ENCODE measurements around the gene FNDC3B.

DNA sequence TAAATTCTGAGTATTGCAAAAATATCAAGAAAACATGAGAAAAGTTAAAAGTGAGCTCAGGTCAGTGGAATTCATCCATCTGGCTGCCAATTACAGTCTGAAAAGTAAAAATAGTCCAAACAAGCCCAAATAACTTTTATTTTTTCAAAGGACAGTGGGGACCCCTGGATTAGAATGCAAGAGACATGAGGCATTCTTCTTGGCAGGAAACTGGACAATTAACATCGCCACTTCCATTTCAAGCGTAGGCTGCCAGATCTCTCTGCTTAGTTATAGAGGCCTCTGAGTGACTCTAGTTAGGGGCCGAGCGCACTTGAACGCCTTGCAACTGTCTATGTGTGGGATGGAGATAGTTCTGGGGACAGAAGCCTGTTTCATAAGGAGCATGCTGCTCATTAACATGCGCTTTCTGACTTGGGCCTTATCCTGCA lies 219.7 kb downstream of the FNDC3B start:
- TF ChIP-seq POLR2A (IDR thresholded peaks at IDR 0.05) = no peak
- TF ChIP-seq, protein P1, sequence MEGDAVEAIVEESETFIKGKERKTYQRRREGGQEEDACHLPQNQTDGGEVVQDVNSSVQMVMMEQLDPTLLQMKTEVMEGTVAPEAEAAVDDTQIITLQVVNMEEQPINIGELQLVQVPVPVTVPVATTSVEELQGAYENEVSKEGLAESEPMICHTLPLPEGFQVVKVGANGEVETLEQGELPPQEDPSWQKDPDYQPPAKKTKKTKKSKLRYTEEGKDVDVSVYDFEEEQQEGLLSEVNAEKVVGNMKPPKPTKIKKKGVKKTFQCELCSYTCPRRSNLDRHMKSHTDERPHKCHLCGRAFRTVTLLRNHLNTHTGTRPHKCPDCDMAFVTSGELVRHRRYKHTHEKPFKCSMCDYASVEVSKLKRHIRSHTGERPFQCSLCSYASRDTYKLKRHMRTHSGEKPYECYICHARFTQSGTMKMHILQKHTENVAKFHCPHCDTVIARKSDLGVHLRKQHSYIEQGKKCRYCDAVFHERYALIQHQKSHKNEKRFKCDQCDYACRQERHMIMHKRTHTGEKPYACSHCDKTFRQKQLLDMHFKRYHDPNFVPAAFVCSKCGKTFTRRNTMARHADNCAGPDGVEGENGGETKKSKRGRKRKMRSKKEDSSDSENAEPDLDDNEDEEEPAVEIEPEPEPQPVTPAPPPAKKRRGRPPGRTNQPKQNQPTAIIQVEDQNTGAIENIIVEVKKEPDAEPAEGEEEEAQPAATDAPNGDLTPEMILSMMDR (IDR thresholded peaks at IDR 0.05) = no peak
- TF ChIP-seq EP300 (IDR thresholded peaks at IDR 0.05) = no peak
